ENCODE results near the gene IGFBP4.
A peak's percentile ranks its signal among the peaks of the same experiment; 100 is the strongest.

GRCh38 chr17:40459636-40460603 is 16.7 kb downstream of the IGFBP4 start:
- TF ChIP-seq FOXA1 (IDR thresholded peaks at IDR 0.05): no peak
- no peak for TF ChIP-seq ZBTB33 (IDR thresholded peaks at IDR 0.05)
- no peak for TF ChIP-seq CTCF (IDR thresholded peaks at IDR 0.05; ENCODE audit: low read depth, low read length, missing input control)
- TF ChIP-seq YY1 (IDR thresholded peaks at IDR 0.05): no peak
- no peak for TF ChIP-seq GABPA (IDR thresholded peaks at IDR 0.05 in 1 of 2, conservative IDR thresholded peaks at IDR 0.05 in 1 of 2)
- no peak for TF ChIP-seq FOXA2 (IDR thresholded peaks at IDR 0.05)
- no peak for TF ChIP-seq NR2F2 (IDR thresholded peaks at IDR 0.05)
- TF ChIP-seq JUND (IDR thresholded peaks at IDR 0.05): no peak
- no peak for TF ChIP-seq ATF3 (IDR thresholded peaks at IDR 0.05)
- TF ChIP-seq SP1 (IDR thresholded peaks at IDR 0.05): peak; percentile 18

Data from liver (tissue), 3 donors.